ENCODE data around the gene NOD2.

Gene NOD2

GRCh38 chr16:50756473-50756872 is 63.1 kb downstream of the NOD2 start:
- no peaks in the 10 kb centered on the region for H3K27me3 Mint-ChIP-seq
- peaks cover 83% of the 10 kb centered on the region for H3K4me1 Mint-ChIP-seq
- peaks cover 24% of the 10 kb centered on the region for H3K36me3 Mint-ChIP-seq
- no peaks in the 10 kb centered on the region for H3K9me3 Mint-ChIP-seq
- H3K4me3 Mint-ChIP-seq: peak overlapping the region; percentile 1
- H3K27ac Mint-ChIP-seq: no peak overlapping the region

DNA sequence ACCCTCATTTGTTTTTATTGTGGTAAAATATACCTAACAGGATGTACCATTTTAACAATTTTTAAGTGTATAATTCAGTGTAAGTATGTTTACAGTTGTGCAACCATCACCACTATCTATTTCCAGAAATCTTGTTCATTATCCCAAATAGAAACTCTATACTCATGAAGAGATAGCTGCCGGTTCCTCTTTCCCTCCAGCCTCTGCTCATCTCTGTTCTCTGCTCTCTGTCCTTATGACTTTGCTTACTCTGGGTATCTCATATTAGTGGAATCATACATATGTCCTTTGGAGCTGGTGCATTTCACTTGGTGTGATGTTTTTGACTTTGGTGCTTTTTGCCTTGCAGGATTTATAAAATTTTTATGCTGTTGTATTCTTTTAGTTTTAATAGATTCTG is 67.9 kb downstream of the NOD2 start:
- Mint-ChIP-seq H3K4me3 (peak overlapping the region; percentile 24), H3K9me3 (no peaks in the 10 kb centered on the region), H3K27me3 (no peaks in the 10 kb centered on the region), H3K27ac (peak overlapping the region; percentile 72), H3K4me1 (peaks cover 87% of the 10 kb centered on the region), H3K36me3 (peaks cover 31% of the 10 kb centered on the region)

GRCh38 chr16:50762241-50762640 is 68.8 kb downstream of the NOD2 start:
- Mint-ChIP-seq H3K9me3 (no peaks in the 10 kb centered on the region), H3K4me3 (peak overlapping the region; percentile 67), H3K4me1 (peaks cover 88% of the 10 kb centered on the region), H3K27me3 (no peaks in the 10 kb centered on the region), H3K36me3 (peaks cover 39% of the 10 kb centered on the region), H3K27ac (peak overlapping the region; percentile 89)

GRCh38 chr16:50763211-50763610 is 69.8 kb downstream of the NOD2 start:
- Mint-ChIP-seq H3K36me3 (peaks cover 38% of the 10 kb centered on the region), H3K4me1 (peaks cover 92% of the 10 kb centered on the region), H3K9me3 (no peaks in the 10 kb centered on the region), H3K4me3 (peak overlapping the region; percentile 43), H3K27ac (peak overlapping the region; percentile 4), H3K27me3 (no peaks in the 10 kb centered on the region)

- H3K36me3 Mint-ChIP-seq: peaks cover 46% of the 10 kb centered on the region
Measured at GRCh38 chr16:50765260-50765659, 71.9 kb downstream of the NOD2 start.

DNA sequence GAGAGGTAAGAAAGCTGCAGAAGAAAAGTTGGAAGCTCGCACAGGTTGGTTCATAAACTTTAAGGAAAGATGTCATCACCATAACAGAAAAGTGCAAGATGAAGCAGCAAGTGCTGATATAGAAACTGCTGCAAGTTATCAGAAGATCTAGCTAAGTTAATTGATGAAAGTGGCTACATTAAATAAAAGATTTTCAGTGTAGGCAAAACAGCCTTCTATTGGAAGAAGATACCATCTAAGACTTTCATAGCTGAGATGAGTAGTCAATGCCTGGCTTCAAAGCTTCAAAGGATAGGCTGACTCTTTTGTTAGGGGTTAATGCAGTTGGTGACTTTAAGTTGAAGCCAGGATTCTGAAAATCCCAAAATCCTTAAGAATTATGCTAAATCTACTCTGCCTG is 72.5 kb downstream of the NOD2 start:
- Mint-ChIP-seq H3K36me3 (peaks cover 47% of the 10 kb centered on the region), H3K27ac (peak overlapping the region; percentile 93), H3K4me1 (peaks cover 95% of the 10 kb centered on the region), H3K9me3 (no peaks in the 10 kb centered on the region), H3K27me3 (no peaks in the 10 kb centered on the region), H3K4me3 (peak overlapping the region; percentile 69)

More at GRCh38 chr16:50765260-50765659, 71.9 kb downstream of the NOD2 start:
- Mint-ChIP-seq H3K4me3 (peak overlapping the region; percentile 69), H3K27ac (peak overlapping the region; percentile 93), H3K4me1 (peaks cover 96% of the 10 kb centered on the region), H3K9me3 (no peaks in the 10 kb centered on the region), H3K27me3 (no peaks in the 10 kb centered on the region)

DNA sequence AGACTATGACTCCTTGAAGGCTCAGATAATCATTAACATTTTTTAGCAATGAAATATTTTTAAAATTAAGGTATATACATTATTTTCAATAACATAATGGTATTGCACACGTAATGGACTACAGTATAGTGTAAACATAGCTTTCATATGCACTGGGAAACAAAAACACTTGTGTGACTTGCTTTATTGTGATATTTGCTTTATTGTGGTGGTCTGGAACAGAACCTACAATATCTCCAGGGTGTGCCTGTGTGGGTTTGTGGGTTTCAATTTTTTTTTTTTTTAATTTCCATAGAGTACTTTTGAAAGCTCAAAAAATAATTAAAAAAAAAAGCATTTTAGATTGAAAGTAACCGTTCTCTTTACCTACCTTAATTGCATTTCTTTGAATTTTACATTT is 73.8 kb downstream of the NOD2 start:
- no peaks in the 10 kb centered on the region for H3K9me3 Mint-ChIP-seq
- peaks cover 49% of the 10 kb centered on the region for H3K36me3 Mint-ChIP-seq
- peak overlapping the region; percentile 71 for H3K27ac Mint-ChIP-seq
- peaks cover 95% of the 10 kb centered on the region for H3K4me1 Mint-ChIP-seq
- H3K4me3 Mint-ChIP-seq: peak overlapping the region; percentile 62
- no peaks in the 10 kb centered on the region for H3K27me3 Mint-ChIP-seq

DNA sequence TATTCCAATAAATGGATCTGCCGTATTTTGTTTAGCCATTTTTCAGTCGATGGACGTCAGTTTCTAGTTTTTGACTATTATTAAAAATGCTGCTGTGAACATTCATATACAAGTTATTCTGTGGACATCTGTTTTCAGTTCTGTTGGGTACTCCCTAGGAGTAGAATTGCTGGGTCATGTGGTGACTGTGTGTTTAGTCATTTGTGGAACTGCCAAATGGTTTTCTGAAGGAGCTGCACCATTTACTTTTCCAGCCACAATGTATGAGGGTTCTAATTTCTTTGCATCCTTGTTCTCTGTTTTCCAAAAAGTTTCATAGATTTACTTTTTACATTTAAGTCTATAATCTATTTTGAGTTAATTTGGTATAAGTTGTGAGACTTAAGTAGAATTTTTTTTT is 78.0 kb downstream of the NOD2 start:
- Mint-ChIP-seq H3K4me1 (peaks cover 88% of the 10 kb centered on the region), H3K36me3 (peaks cover 37% of the 10 kb centered on the region)

DNA sequence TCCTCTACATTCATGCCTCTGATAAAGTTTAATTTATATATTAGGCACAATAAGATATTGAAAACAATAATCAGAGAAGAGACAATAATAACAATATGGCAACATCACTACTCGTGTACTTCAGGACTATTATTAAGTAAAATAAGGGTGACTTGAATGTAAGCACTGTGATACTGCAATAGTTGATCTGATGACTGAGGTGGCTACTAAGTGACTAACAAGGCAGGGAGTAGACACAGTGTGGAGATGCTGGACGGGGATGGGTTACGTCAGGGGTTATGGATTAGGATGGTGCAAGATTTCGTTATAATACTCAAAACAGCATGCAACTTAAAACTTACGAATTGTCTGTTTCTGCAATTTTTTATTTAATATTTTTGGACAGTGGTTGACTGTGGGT is 81.0 kb downstream of the NOD2 start:
- Mint-ChIP-seq H3K9me3 (no peaks in the 10 kb centered on the region), H3K4me3 (no peak overlapping the region), H3K36me3 (peaks cover 33% of the 10 kb centered on the region), H3K4me1 (peaks cover 73% of the 10 kb centered on the region), H3K27ac (peak overlapping the region; percentile 79), H3K27me3 (no peaks in the 10 kb centered on the region)

More for the DNA sequence above, 78.0 kb downstream of the NOD2 start:
- H3K4me3 Mint-ChIP-seq: peak overlapping the region; percentile 15
- H3K27ac Mint-ChIP-seq: no peak overlapping the region
- no peaks in the 10 kb centered on the region for H3K9me3 Mint-ChIP-seq
- H3K27me3 Mint-ChIP-seq: no peaks in the 10 kb centered on the region

DNA sequence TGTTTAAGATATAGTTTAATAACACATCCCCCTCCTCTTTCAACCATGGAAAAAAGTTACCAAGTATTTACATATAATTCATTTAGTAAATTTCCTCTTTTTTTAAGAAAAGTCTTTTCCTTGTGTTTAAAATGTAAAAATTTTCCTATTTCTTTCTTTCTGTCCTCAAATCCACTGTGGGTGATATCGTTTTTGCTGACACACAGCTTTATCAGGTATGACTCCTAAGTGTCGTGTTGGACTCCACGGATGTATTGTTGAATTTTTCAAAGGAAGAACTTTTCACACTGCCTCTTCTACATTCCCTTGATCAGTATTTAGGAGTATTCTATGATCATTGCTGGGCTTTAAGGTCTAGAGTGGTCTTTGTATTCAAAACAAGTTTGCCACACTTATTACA is 81.6 kb downstream of the NOD2 start:
- Mint-ChIP-seq H3K4me3 (no peak overlapping the region), H3K36me3 (peaks cover 33% of the 10 kb centered on the region), H3K4me1 (peaks cover 73% of the 10 kb centered on the region), H3K27ac (peak overlapping the region; percentile 38), H3K9me3 (no peaks in the 10 kb centered on the region), H3K27me3 (no peaks in the 10 kb centered on the region)

DNA sequence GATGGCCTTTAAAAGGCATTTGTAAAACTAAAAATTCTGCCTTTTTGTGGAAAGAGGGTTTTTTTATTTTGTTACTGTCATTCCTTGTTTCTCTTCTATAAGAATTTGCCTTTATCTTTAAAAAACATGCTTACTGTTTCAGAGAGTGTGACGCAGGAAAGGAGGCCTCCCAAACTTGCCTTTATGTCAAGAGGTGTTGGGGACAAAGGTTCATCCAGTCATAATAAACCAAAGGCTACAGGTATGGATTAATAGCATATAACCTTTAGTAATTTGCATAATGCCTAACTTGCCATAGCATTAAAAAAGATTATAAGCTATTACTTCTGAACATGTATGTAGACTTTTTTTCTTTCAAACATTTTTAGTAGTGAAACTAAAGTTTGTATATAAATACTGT is 82.6 kb downstream of the NOD2 start:
- Mint-ChIP-seq H3K4me1 (peaks cover 72% of the 10 kb centered on the region), H3K27ac (peak overlapping the region; percentile 74), H3K36me3 (peaks cover 35% of the 10 kb centered on the region), H3K9me3 (no peaks in the 10 kb centered on the region), H3K27me3 (no peaks in the 10 kb centered on the region), H3K4me3 (no peak overlapping the region)

DNA sequence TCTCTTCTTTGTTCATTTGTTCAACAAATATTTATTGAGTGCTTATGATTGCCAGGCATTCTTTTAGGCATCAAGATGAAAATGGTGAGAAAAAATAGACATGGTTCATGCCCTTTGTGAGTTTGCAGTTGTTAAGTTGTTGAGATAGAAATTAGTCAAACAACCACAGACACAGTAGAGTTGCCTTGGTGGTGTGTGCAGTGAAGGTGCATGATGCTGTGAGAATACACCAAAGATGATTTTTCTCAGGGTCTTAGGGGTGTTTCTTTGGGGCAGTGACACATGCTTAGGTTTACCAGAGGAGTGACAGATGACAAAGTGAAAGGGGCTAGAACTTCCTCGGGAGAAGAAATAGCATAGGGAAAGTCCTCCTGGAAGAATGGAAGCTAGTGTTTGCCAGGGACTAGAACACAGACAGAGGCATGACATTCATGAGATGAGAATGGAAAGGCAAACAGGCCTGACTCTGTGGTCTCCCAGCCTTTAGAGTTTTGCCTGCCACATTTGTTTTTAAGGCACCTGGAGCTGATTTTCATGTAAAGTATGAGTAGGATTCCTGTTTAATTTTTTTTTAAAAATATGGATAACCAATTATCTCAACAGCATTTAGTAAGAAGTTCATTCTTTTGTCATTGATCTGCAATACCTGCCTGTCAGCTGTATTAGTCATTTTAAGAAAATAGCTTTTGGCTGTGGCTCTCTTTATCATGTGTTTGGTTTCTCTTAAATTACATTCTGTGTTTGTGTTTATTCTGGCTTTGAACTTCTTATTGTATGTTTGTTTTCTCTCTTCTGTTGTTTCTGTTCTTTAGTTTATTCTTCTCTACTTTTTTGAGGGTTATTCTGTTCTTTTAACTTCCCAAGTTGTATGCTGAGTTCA is 85.1 kb downstream of the NOD2 start:
- no peaks in the 10 kb centered on the region for H3K27me3 Mint-ChIP-seq
- H3K27ac Mint-ChIP-seq: peak overlapping the region; percentile 83
- H3K9me3 Mint-ChIP-seq: no peaks in the 10 kb centered on the region
- peaks cover 33% of the 10 kb centered on the region for H3K36me3 Mint-ChIP-seq
- H3K4me3 Mint-ChIP-seq: no peak overlapping the region
- peaks cover 62% of the 10 kb centered on the region for H3K4me1 Mint-ChIP-seq

GRCh38 chr16:50781043-50781442 is 87.6 kb downstream of the NOD2 start:
- no peaks in the 10 kb centered on the region for H3K27me3 Mint-ChIP-seq
- H3K27ac Mint-ChIP-seq: peak overlapping the region; percentile 83
- no peaks in the 10 kb centered on the region for H3K9me3 Mint-ChIP-seq
- H3K4me1 Mint-ChIP-seq: peaks cover 59% of the 10 kb centered on the region
- peak overlapping the region; percentile 60 for H3K4me3 Mint-ChIP-seq
- H3K36me3 Mint-ChIP-seq: peaks cover 36% of the 10 kb centered on the region

GRCh38 chr16:50781518-50781917 is 88.1 kb downstream of the NOD2 start:
- Mint-ChIP-seq H3K4me1 (peaks cover 59% of the 10 kb centered on the region), H3K36me3 (peaks cover 38% of the 10 kb centered on the region), H3K27me3 (no peaks in the 10 kb centered on the region), H3K9me3 (no peaks in the 10 kb centered on the region), H3K4me3 (peak overlapping the region; percentile 60), H3K27ac (peak overlapping the region; percentile 83)
